Fibroblast of skin of left biceps (primary cell): ENCODE measurements around the gene PCDHGB3.

Experiments used
- DNase-seq, 2 experiments: peaks; one replicate each; pipeline ENCODE4 v3.0.0-alpha.2; 2013; ENCODE audit warnings: low read depth in 2 of 2

The PCDHGB3 gene

DNA sequence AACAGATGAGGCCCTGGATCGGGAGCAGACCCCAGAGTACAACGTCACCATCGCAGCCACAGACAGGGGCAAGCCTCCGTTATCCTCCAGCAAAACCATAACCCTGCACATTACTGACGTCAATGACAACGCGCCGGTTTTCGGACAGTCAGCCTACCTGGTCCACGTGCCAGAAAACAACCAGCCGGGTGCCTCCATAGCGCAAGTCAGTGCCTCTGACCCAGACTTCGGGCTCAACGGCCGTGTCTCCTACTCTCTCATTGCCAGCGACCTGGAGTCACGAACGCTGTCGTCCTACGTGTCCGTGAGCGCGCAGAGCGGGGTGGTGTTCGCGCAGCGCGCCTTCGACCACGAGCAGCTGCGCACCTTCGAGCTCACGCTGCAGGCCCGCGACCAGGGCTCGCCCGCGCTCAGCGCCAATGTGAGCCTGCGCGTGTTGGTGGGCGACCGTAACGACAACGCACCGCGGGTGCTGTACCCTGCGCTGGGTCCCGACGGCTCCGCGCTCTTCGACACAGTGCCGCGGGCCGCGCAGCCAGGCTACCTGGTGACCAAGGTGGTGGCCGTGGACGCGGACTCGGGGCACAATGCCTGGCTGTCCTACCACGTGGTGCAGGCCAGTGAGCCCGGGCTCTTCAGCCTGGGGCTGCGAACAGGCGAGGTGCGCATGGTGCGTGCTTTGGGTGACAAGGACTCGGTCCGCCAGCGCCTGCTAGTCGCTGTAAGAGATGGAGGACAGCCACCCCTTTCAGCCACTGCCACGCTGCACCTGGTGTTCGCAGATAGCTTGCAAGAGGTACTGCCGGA, 49.2 kb downstream of the PCDHGB3 start:
- DNase-seq, result no peak

DNA sequence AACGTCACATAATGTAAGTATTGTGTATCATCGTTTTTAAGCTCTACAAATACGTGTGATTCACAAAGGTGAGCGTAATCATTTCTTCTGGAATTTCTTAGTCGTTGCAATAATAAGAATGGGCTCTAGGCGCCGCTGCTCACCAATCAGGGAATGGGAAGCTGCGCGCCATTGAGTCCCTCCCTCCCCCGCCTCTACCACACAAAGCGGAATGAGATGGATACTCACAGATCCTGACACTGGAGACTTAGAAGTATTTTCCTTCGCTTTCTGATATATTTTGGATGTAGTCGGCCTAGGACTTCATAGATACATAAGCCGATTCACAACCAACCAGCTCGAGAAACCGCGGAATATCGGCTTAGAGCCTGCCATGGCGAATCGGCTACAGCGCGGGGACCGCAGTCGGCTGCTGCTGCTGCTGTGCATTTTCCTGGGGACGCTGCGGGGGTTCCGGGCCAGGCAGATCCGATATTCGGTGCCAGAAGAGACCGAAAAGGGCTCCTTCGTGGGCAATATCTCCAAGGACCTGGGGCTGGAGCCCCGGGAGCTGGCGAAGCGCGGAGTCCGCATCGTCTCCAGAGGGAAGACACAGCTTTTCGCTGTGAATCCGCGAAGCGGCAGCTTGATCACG, 50.9 kb downstream of the PCDHGB3 start, which contains the start of gene PCDHGA11:
PCDHGA11 (plus strand) TSS at position 197 of the 634 bp plus-strand sequence; CDS start at position 374, 177 bp downstream.
- DNase-seq, result no peak

DNA sequence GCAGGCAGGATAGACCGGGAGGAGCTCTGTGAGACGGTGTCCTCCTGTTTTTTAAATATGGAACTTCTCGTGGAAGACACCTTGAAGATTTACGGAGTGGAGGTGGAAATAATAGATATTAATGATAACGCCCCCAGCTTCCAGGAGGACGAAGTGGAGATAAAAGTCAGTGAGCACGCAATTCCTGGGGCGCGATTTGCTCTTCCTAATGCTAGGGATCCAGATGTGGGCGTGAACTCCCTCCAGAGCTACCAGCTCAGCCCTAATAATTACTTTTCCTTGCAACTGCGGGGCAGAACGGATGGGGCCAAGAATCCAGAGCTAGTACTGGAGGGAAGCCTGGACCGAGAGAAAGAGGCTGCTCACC, 51.4 kb downstream of the PCDHGB3 start:
- DNase-seq, result no peak
